Measurements from ENCODE around the gene EHD1.
"Not testable (repeated sequence)": the region's sequence is repeated elsewhere in the genome, so short reads cannot be mapped to it uniquely, and the experiment has no call there.

The EHD1 gene

DNA sequence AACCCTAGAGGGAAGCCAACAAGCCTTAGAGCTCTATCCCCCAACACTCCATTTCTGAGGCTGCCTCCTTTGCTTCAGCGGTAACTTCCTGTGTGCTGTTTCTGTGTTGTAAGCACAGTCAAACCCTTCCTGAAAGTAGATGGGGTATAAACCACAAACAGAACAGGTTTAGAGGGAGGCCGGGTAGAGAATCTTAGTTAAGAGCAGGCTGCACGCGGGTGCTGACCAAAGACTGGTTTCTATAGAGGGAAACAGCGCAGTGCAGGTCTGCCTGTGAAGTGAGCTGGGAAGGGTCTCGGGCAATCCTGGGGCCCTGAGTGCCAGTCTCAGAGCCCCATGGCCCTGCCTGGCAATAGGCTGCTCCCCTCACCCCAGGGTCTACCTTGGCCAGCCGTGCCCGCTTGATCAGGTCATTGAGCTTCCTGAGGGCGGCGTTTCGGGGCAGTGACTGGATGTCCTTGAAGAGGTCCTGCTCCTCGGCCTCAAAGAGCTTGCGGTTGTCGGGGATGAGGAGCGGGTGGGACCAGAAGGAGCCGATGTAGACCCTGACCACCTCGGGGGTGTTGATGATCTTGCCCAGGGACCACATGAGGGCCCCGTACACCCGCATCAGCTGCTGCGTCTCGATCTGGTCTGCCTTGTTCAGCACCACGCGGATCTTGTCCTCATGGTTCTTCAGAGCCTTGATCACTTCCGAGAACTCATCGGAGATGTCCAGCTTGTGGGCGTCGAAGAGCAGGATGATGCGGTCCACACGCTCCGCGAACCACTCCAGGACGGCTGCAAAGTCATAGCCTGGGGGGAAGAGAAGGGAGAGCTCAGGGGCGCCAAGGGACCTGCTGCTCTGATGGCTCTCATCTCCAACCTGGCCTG is 18.6 kb downstream of the EHD1 start:
- no peak for DNase-seq (ENCODE audit: low read depth in 1 of 2, low spot score in 1 of 2)

DNA sequence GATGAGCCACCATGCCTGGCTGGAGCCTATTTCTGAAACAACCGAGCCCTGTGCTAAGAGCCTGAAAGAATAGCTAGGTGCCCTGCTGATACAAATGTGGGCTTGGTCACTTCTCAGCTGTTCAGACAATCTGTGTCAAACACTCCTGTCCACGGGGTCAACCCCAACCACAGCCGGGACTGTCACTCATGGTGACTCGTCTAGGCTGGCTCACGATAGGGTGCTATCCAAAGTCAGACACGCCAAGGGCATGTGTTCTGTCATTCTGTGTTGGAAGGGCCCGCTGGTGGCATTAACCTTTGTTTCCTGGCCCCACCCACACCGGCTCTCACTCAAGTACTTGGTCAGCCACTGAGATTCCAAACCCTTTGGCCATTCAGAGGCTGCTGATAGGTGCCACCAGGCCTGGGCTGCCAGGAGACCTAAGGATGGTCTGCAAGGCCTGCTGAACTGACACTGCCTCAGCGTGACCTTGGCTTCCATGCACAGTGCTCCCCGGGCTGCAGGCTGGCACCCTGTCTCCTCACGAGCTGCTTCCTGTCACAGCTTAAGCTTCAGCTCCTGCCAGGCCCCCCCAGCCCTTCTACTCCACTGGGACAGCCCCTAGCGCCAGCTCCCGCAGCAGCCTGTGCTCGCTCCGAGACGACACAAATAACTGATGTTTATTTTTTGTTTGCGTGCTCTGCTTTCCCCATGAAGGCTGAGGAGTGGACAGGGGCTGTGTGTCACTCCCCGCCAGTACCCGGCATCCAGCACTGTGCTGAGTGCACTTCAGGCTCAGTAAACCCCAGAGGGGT is 19.8 kb downstream of the EHD1 start:
- DNase-seq (ENCODE audit: low read depth in 1 of 2, low spot score in 1 of 2) = no peak

DNA sequence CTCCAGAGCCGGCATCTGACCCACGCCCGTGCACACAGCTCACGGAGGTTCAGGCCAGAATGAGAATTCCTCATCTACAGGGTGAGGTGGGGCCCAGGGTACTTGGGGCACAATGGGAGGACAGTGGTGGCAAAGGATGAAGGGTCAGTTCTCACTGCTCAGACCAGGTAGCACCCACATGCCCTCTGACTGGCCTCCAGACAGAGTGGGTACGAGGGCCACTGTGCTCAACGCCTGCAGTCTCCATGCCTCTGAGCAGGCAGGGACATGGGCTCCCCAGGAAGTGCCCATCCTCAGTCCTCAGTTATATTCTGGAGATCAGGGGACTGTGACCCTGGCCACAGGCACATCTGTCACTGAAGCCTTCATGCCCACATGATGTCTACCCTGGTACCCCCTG is 20.9 kb downstream of the EHD1 start:
- DNase-seq (ENCODE audit: low read depth in 1 of 2, low spot score in 1 of 2) = no peak

DNA sequence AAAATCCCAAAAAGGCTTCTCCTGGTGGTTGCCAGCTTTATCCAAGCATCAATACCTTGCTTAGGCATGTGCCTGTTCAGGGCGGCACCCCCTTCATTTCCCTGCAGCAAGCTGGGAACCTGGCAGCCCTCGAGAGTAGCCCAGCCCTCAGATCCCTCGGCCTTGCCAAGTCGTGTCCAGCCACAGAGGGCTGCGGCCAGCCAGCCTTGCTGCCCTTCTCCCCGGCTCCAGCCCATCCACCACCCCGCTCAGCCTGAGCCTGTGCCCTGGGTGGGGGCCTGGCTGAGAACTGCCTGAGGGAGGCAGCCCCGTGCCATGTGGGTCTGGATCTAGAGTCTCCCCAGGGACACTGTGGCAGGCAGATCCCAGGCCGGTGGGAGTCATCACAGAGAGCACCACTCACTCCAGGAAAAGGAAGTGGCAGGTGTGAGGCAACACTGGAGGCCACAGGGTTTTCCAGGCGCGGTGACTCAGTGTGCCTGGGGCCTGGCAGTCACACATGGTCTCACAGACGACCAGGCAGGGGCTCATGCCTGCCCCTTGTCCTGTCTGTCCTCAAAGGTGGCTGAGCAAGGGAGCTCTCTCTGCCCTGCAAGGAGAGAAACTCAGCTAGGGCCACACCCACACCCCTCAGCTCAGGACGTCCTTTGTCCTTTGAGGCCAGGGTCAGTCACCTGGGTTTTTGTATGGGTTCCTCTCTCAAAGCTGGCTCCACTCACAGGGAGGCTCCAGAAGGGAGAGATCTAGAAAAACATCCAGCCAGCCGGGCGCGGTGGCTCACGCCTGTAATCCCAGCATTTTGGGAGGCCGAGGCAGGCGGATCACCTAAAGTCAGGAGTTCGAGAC is 21.8 kb downstream of the EHD1 start:
- DNase-seq (ENCODE audit: low read depth in 1 of 2, low spot score in 1 of 2) = no peak

DNA sequence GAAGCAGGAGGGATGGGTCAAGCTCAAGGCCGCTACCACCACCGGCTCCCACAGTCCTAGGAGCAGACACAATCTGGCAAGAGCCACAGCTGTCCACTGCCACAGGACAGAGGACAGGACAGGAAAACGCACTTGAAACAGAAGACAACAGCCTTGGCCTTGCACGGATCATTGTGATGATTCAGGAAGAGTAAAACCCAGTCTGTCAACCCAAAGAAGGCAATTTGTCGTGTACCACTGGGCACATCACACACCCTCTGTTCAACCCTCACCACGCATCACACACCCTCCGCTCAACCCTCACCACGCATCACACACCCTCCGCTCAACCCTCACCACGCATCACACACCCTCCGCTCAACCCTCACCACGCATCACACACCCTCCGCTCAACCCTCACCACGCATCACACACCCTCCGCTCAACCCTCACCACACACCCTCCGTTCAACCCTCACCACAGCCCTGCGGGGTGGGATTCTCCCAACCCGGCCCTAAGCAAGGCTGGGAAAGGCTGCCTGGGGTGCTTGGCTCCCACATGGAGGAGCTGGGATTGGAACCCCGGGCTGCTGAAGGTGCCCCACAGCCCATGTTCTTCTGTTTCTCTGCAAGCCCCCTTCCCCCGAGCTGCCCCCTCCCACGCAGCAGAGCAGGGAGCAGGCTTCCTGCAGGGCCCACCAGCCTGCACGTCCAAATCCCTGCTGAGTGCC is 22.7 kb downstream of the EHD1 start:
- no peak for DNase-seq (ENCODE audit: low read depth in 1 of 2, low spot score in 1 of 2)

DNA sequence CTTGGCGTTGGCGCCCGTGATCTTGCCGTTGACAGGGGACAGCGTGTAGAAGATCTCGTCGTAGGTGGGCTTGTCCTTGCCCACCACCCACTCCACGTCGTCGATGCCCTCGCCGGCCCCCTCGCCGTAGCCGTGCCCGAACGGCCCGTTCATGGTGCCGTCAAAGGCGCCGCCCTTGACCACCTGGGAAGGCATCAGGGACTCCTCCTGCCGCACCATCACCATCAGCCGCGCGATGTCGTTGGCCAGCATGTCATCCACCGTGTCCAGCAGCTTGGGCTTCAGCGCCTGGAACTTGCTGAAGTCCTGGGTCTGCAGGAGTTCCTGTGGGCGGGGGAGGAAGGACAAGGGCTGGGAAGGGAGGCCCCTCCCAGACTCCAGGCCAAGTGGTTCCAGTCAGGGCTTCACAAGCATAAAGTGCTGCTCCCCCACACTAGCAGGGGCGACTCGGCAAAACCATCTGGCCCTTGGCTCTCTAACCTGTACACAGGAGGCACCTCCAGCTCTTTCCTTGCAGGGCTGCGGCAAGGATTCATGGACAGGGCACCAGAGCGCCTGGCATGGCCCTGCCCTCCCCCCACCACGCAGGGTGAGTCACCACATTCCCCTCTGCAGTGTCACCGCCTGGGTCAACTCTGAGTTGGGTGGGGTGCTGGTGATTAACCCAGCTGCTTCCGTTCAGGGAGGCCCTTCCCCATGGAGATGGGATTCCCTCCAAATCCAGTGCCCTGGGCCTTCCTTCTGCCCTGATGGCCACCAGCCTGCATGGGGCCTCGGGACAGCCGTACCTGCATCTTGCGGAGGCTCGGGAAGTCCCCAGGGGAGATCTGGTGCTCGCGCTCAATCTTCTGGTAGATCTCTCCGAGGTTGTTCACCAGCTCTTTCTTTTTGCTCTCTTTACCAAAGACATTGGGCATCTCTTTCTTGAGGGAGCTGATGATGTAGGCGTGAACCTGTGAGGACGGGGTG is 23.6 kb downstream of the EHD1 start:
- DNase-seq (ENCODE audit: low read depth in 1 of 2, low spot score in 1 of 2) = no peak

DNA sequence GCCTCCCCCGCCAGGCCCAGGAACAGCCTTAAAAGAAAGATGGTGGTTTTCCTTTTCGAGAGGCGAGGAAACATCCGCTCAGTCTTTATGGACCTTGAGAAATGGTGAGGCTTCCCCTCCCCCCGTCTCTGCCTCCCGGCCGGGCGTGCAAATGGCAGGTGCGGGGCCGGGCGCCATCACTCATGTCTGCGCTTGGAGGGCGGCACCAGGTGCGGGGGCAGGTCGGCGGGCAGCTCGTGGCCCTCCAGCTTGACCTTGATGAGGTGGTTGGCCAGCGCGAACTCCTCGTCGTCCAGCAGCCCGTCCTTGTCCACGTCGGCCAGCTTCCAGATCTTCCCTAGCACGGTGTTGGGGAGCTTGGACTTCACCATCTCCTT is 24.3 kb downstream of the EHD1 start:
- no peak for DNase-seq (ENCODE audit: low read depth in 1 of 2, low spot score in 1 of 2)

DNA sequence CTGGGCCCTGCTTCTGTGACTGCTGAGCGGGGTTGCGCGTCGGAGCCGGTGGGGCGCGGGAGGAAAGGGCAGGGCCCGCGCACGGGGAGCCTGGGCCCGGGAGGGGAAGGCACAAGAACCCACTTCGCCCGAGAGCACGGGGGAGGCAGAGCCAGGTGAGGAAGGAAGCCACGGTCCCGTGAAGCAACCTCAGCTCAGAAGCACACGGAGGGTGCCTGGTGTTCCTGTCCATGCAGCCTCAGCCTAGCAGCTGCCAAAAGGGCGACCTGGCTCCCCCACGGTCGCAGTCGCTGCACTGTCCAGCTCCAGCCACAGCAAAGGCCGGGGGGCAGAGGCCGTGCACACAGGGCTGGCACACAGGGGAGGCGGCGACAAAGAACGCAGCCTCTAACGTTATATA is 24.7 kb downstream of the EHD1 start:
- DNase-seq (ENCODE audit: low read depth in 1 of 2, low spot score in 1 of 2) = no peak

DNA sequence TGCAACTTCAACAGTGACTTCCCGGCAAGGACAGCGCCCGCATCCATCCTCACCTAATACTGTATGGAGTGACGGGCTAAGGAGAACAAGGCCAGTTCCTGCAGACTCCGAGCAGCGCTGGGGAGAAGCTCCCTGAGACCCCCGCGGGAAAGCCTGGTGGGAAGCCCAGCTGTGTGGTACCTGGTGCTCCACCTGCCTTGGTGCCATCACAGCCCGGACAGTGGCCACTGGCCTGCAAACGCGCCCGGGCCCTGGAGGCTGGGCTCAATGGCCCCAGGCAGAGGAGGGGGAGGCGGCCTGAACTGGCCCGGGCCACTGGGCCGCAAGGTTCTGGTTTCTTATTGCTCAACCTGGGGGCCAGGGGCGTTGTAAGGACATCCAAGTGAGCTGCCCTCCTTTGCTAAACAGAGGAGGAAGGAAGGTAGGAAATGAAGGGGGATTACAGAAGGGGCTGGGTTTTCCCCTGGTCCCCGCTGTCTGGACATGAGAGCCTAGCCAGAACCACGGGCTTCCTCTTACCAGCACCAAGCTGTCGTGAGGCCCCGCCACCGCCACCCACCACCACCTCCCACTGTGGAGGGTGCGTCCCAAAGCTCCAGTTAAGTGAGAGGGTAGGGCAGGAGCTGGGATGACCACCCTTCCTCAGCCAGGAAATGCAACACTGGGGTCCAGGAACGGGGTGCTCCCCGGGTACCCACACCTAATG is 25.5 kb downstream of the EHD1 start:
- DNase-seq (ENCODE audit: low read depth in 1 of 2, low spot score in 1 of 2) = no peak

DNA sequence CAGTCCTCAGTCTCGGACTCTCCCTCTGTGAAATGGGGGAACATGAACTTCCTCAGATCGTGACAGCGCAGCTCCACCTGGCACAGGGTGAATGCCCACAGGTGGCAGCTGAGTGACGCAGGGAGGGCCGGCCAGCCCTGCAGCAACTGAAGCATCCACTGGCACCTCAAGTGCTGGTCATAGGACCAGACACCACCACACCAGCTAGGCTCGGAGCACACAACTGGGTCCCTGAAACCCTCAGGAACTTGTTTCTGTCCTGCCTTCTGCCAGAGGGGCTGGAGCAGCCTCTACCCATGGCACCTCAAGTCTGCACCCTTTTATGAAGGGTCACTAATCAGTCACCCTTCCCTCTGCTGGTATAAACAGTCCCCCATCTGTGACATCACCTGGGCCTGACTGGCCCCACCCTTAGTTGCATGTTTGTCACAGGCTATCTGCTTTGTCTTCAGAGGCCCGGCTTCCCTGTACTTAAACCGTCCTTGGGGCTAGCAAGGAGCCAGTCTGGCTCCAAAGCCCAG is 26.5 kb downstream of the EHD1 start:
- DNase-seq (ENCODE audit: low read depth in 1 of 2, low spot score in 1 of 2) = no peak

DNA sequence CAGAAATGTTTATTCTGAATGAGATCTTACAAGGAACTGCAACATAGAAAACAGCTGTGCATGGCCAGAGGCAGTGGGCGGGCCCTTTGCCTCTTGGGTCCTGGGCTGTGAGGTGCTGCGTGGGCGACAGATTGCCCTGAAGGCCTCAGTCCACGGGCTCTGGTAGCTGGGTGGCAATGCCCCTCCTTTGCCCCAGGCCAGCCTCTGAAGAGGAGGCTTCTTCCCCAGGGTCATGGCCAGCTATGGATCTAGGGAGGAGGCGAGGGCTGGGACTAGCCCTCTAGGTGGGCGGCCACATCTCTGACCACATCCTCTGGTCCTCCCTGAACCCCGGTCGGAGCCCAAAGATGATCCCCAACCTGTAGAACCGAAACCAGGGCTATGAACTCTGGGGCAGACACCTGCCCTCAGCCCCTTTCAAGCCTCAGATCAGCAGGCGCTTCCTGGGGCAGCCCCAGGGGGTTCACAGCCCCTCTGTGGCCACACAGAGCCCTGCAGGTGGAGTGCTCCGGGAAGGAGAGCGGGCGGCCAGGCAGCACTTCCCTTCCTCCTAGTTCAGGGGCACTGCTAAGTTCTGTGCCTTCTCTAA is 27.3 kb downstream of the EHD1 start:
- DNase-seq (ENCODE audit: low read depth in 1 of 2, low spot score in 1 of 2) = peak in 1 of 2 donors; percentile 47

DNA sequence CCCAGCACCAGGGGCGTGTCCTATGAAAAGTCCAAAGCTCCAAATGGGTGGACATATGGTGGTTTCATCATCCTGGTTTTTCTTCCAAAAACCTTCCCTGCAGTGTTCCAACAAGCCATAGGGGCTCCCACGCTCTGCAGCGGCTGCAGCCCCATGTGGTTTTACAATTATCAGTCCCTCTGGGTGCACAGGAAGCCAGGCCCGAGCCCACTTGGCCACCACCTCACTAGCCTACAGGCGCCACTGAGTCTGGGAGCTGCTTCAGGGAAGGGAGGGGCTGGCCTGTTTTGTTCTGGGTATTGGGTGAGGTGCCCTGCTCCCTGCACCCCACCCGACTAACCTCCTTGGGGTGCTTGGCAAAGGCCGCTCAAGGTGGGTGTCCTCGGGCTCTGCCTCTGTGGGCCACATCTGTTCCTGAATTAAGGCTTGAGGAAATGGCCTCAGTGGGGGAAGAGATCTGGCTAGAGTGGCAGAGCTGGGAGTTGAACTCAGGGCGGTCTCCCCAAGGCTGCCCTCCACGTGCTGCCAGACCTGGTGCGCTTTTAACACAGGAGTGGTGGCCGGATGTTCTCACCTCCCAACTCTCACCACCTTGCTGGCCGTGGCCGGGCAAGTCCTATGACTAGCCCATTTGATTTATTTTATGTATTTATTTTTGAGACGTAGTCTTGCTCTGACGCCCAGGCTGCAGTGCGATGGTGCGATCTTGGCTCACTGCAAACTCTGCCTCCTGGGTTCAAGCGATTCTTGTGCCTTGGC is 28.6 kb downstream of the EHD1 start:
- no peak for DNase-seq (ENCODE audit: low read depth in 1 of 2, low spot score in 1 of 2)

DNA sequence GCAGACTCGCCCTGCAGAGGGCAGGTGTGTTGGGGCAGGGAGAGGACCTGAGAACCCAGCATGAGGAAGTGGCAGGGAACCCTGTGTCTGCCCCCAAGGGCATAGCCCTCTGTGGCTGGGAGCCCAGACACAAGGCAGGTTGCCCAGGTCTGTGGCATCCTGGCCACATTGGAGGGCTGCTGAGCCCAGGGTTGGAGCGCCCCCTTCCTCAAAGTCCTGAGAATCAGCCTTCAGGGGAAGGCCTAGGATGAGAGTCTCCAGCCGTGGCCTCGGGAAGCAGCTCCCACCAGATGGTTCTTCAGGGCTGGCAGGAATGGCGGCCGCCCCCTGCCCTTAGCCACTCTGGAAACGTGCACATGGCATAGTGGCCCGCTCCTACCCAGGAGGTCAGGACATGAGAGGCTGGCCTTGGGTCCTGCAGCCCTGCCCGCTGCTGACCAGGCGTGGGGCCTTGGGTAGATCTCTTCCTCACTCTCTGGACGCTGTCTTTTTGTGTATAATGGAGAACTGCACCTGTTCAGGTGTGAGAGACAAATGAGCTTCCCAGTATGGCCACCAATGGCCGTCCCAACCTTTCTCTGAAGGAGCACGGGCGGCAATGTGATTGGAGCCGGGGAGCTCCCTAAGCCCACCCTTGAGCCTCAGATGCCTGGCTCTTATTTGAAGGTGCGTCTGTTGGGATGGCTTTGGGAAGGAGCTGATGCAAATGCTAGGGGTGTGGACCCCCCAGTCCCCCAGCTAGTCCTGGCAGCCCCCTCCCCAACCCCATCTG is 29.4 kb downstream of the EHD1 start:
- no peak for DNase-seq (ENCODE audit: low read depth in 1 of 2, low spot score in 1 of 2)

DNA sequence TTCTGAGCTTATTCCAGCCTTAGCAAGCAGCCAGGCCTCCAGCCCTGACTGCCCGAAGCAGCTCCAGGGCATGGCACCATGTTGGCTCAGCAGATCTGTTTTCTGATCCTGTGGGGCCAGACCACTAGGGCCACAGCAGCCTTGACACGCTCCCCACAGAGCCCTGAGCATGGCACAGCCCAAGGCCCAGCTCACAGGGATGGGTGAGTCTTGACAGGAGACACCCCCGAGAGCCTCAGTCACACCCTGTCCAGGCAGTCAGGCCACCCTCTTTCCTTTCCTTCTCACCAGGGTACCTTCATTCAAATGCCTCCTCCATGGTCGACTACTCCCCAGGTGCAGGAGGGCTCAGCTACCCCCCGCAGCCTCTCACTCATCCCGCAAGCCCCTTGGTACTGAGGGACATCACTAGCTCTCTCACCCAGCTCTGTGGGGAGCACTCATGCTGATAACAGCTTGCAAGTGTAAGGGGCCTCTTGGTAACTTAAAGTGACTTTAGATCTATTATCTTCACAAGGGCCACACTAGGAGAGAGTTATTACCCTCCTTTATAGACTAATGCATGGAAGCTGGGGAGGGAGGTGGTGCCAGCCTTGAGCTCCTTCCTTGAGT is 30.1 kb downstream of the EHD1 start:
- DNase-seq (ENCODE audit: low read depth in 1 of 2, low spot score in 1 of 2) = no peak

DNA sequence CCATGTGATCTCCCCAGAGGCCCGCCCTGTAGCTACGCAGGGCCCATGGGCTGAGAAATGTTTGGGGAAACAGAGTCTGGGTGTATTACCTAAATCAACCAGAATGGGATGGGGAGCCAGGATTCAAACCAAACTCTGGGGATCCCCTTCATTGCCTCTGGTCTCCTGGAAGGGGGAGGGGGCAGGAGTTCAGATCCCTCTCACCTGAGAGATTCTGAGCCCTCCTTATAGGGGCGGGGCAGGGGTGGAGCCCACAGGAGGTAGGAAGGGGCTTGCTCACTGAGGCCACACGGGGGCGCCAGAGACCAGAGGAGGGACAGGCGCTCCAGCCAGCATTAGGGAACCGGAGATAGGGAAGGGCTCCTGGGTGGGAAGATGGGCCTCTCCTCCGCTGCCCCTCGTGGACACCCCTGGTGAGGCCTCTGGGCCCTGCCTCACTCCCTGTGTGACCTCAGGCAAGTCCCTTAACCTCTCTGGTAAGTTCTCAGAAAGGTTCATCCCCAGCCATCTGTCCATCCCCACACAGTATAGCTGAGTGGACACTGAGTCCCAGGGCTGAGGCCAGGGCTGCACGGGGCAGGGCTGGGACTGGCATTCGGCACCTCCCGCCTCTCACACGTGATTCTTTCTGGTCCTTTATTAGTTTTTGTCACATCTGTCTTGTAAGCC is 31.3 kb downstream of the EHD1 start:
- peak; percentile 83 to 90 for DNase-seq (ENCODE audit: low read depth in 1 of 2, low spot score in 1 of 2)

DNA sequence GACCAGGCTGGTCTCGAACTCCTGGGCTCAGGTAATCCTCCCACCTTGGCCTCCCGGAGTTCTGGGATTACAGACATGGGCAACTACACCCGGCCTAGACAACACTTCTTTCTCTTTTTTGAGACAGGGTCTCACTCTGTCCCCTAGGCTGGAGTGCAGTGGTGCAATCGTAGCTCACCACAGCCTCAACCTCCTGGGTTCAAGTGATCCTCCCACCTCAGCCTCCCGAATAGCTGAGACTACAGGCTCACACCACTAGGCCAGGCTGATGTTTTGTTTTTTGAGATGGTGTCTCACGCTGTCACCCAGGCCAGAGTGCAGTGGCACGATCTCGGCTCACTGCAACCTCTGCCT is 32.7 kb downstream of the EHD1 start:
- not testable (repeated sequence) for DNase-seq (ENCODE audit: low read depth in 1 of 2, low spot score in 1 of 2)

All from stimulated activated CD4-positive, alpha-beta T cell treated with anti-CD3 and anti-CD28 coated beads, Interleukin-15, amount 100 ng/mL, for 1 hour (primary cell).